Large intestine (tissue), 3 donors: ENCODE measurements around the gene GATA6. TPM values are rescaled to one million over a fixed set of nuclear protein-coding genes. Genes with fewer than 3 reads are reported as not detected.
"Not testable (repeated sequence)": the region's sequence is repeated elsewhere in the genome, so short reads cannot be mapped to it uniquely, and the experiment has no call there.

ENCODE experiments used
- DNase-seq, 2 donors: peaks; one replicate each; pipeline versions ENCODE4 v3.0.0 to v3.0.0-alpha.2; 2013
- H3K27ac ChIP-seq: one replicate; pipeline ENCODE4 v1.5.1; 2013; ENCODE audit warnings: low read length
- H3K27me3 ChIP-seq: 2 replicates; pipeline ENCODE4 v1.6.1; 2013; ENCODE audit warnings: low read length; ENCODE audit not compliant: control insufficient read depth, insufficient read depth
- H3K36me3 ChIP-seq: 2 replicates; pipeline ENCODE4 v1.6.1; 2013; ENCODE audit warnings: low read length; ENCODE audit not compliant: control insufficient read depth, insufficient read depth
- H3K4me1 ChIP-seq: one replicate; pipeline ENCODE4 v1.6.1; 2013; ENCODE audit warnings: low read length; ENCODE audit not compliant: control insufficient read depth, insufficient read depth
- H3K4me3 ChIP-seq: one replicate; pipeline ENCODE4 v1.5.1; 2013; ENCODE audit warnings: low read length
- H3K9me3 ChIP-seq: one replicate; pipeline ENCODE4 v1.6.1; 2013; ENCODE audit warnings: mild to moderate bottlenecking, low read depth, low read length, moderate library complexity; ENCODE audit not compliant: control insufficient read depth
- WGBS: methylation state at CpG from one replicate; pipeline ENCODE4 v1.1.5; 2013; ENCODE audit warnings: low lambda C conversion rate; ENCODE audit not compliant: insufficient coverage; 5-methylcytosine and 5-hydroxymethylcytosine counted together
- polyA plus RNA-seq: library from polyadenylated mRNA; unstranded; fragments of 120-200 nt; gene quantifications from one replicate; pipeline ENCODE4 v1.2.1, GENCODE V29; 2013

Gene GATA6
- polyA plus RNA-seq, 1 donor: 85.1 TPM

DNA sequence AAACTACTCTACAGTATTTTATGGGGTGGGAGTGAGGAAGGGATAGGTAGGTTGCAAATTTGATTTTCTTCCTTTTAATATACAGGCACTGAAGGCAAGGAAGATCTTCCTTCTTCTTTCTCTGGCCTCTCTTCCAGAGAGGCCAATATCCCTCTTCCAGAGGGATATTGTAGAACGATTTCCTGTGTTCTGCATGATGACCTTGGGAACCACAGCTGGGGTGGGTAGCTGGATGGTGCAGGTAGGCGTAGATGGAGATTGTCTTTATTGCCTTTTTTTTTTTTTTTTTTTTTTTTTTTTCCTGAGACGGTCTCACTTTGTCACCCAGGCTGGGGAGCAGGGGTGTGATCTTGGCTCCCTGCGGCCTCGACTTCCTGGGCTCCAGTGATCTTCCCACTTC lies 49.4 kb downstream of the GATA6 start:
- Histone ChIP-seq H3K36me3 (no peaks in the 10 kb centered on the region), H3K27ac (no peak overlapping the region), H3K4me3 (no peak overlapping the region), H3K27me3 (no peaks in the 10 kb centered on the region), H3K4me1 (peaks cover 21% of the 10 kb centered on the region), H3K9me3 (no peaks in the 10 kb centered on the region)
- DNase-seq: peak in 1 of 2 donors; percentile 68
- WGBS: no CpG with 5 or more reads among the region's 5 CpGs

GRCh38 chr18:22219568-22220355 lies 50.4 kb downstream of the GATA6 start:
- H3K9me3 ChIP-seq: no peaks in the 10 kb centered on the region
- H3K4me1 ChIP-seq: peaks cover 30% of the 10 kb centered on the region
- no peaks in the 10 kb centered on the region for H3K36me3 ChIP-seq
- H3K27ac ChIP-seq: no peak overlapping the region
- WGBS: no CpG with 5 or more reads among the region's 11 CpGs
- no peaks in the 10 kb centered on the region for H3K27me3 ChIP-seq
- no peak for DNase-seq
- H3K4me3 ChIP-seq: no peak overlapping the region

- not testable (repeated sequence) for H3K9me3 ChIP-seq, H3K4me3 ChIP-seq, H3K36me3 ChIP-seq, H3K27ac ChIP-seq, H3K27me3 ChIP-seq, DNase-seq
- peaks cover 33% of the 10 kb centered on the region for H3K4me1 ChIP-seq
These were observed 51.2 kb downstream of the GATA6 start for GRCh38 chr18:22220585-22220984.

GRCh38 chr18:22221350-22221749 lies 52.0 kb downstream of the GATA6 start:
- DNase-seq: no peak
- Histone ChIP-seq H3K4me3 (no peak overlapping the region), H3K4me1 (peaks cover 33% of the 10 kb centered on the region), H3K36me3 (no peaks in the 10 kb centered on the region), H3K27me3 (no peaks in the 10 kb centered on the region), H3K9me3 (no peaks in the 10 kb centered on the region), H3K27ac (no peak overlapping the region)
- 63% methylated on average over 2 of the region's 3 CpGs for WGBS

DNA sequence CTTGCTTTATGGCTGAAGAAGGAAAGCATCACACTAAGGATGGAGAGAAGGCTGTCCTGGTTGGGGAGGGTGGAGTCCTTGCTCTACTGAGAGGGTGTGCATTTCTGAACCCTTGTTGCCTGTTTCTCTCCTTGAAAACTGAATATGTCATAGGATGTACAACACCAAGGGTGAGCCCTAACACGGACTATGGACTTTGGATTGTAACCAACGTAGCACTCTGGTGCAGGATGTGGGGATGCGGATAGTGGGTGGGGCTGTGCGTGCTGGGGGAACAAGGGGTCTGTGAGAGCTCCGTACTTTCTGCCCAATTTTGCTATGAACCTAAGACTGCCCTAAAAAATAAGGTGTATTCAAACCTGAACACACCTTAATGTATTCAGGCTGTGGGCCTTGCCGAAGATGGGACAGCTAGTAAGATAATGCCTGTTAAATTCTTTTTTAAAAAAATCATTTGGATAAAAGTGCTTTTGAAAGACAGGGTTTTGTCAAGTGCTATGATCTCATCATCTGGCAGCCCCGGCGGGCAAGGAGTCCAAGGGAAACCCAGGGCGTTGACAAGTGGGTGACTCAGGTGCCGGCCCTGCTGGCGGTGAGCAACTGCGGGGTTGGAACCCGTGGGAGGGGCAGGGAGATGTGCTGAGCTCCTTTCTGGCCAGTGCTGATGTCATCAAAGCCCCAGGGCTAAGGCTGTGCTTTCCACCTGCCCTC lies 54.0 kb downstream of the GATA6 start:
- Histone ChIP-seq H3K9me3 (no peaks in the 10 kb centered on the region), H3K27me3 (no peaks in the 10 kb centered on the region), H3K4me1 (peaks cover 29% of the 10 kb centered on the region), H3K4me3 (no peak overlapping the region), H3K27ac (peak overlapping the region; percentile 95), H3K36me3 (no peaks in the 10 kb centered on the region)
- DNase-seq: peak; percentile 94 to 97
- 57% methylated on average over 1 of the region's 13 CpGs for whole genome bisulfite sequencing

GRCh38 chr18:22223965-22224322 lies 54.6 kb downstream of the GATA6 start:
- peak overlapping the region; percentile 95 for H3K27ac ChIP-seq
- H3K36me3 ChIP-seq: no peaks in the 10 kb centered on the region
- no peak for DNase-seq
- no peaks in the 10 kb centered on the region for H3K27me3 ChIP-seq
- no CpG with 5 or more reads among the region's 1 CpG for WGBS
- H3K4me1 ChIP-seq: peaks cover 35% of the 10 kb centered on the region
- H3K4me3 ChIP-seq: no peak overlapping the region
- H3K9me3 ChIP-seq: no peaks in the 10 kb centered on the region

DNA sequence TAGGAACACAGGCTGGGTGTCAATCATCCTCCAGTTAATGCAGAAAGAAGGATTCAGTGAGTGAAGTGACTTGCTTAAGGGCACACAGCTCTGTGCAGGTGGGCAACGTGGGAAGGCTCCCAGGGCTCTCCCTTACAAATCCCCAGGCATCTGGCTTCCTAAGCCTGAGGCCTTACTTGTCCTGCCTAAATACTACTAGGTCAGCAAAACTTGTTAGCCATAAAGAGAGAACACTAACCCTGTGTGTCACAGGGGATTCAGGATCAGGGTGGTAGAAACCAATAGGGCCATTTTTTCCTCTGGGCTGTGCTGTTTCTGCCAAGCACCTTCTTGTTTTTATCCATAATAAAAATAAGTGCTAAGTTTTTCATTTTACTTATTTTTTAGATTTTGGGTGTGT lies 55.0 kb downstream of the GATA6 start:
- peak overlapping the region; percentile 95 for H3K27ac ChIP-seq
- no CpG with 5 or more reads among the region's 1 CpG for WGBS

DNA sequence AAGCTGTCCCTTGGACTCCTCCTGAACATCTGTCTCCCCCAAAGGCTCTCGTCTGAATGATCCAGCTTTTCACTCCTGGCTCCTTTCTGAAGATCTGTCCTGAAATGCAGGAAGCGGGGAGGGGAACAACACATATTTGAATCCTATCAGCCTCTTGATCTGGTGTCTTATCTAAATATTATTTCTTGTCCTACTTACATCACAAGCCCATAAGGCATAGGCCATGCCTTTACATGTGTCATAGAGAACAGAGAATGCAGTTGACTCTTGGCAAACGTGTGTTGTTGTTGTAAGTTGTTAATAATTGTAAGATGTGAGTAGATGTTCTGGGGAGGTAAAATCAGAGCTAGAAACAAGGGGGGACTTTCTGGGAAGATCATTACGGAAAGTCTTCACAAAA lies 57.4 kb downstream of the GATA6 start:
- WGBS: 94% methylated on average over 3 of the region's 4 CpGs
- no peaks in the 10 kb centered on the region for H3K27me3 ChIP-seq
- DNase-seq: no peak
- H3K27ac ChIP-seq: no peak overlapping the region
- H3K9me3 ChIP-seq: no peaks in the 10 kb centered on the region
- H3K4me1 ChIP-seq: peaks cover 36% of the 10 kb centered on the region
- H3K4me3 ChIP-seq: no peak overlapping the region
- H3K36me3 ChIP-seq: no peaks in the 10 kb centered on the region

More for the DNA sequence above, 55.0 kb downstream of the GATA6 start:
- Histone ChIP-seq H3K9me3 (no peaks in the 10 kb centered on the region), H3K36me3 (no peaks in the 10 kb centered on the region), H3K27me3 (no peaks in the 10 kb centered on the region), H3K4me1 (peaks cover 37% of the 10 kb centered on the region), H3K4me3 (no peak overlapping the region)
- no peak for DNase-seq

GRCh38 chr18:22228976-22229375 lies 59.6 kb downstream of the GATA6 start:
- H3K27me3 ChIP-seq: no peaks in the 10 kb centered on the region
- peak overlapping the region; percentile 82 for H3K27ac ChIP-seq
- H3K9me3 ChIP-seq: no peaks in the 10 kb centered on the region
- peak; percentile 72 to 85 for DNase-seq
- H3K36me3 ChIP-seq: no peaks in the 10 kb centered on the region
- H3K4me3 ChIP-seq: no peak overlapping the region
- 0% methylated on average over 1 of the region's 2 CpGs for WGBS
- H3K4me1 ChIP-seq: peaks cover 30% of the 10 kb centered on the region

DNA sequence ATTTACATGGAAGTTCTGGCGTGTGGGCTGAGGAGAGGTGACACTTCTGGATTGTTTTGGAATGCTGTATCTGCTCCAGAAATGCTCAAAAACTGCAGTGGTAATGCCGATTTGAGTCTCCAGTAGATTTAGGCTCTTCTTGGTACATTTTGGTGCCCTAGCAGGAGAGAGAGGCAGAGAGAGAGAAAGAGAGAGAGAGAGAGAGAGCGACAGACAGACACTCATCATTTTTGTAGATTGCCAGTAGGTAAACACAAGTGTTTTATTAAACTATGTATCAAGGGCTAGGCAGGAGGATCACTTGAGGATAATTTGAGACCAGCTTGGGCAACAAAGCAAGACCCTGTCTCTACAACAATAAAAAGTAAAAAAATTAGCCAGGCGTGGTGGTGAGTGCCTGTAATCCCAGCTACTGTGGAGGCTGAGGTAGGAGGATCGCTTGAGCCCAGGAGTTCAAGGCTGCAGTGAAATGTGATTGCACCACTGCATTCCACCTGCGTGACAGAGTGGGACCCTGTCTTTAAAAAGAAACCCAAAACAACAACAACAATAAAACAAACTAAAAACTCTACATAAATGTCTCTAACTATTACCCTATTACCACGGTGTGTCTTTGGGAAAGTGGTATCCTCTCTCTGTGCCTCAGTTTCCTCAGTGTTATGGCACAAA lies 60.2 kb downstream of the GATA6 start:
- Histone ChIP-seq H3K9me3 (no peaks in the 10 kb centered on the region), H3K4me1 (peaks cover 24% of the 10 kb centered on the region), H3K4me3 (no peak overlapping the region), H3K27ac (peak overlapping the region; percentile 82), H3K27me3 (no peaks in the 10 kb centered on the region), H3K36me3 (no peaks in the 10 kb centered on the region)
- WGBS: no CpG with 5 or more reads among the region's 7 CpGs
- DNase-seq: no peak
